HG02623 (cell line): ENCODE results near the gene L3MBTL4.
"Not testable (repeated sequence)": the region's sequence is repeated elsewhere in the genome, so short reads cannot be mapped to it uniquely, and the experiment has no call there.

Experiments used
- ATAC-seq: cut with Tn5 transposase; IDR thresholded peaks from one replicate; pipeline ENCODE4 v1.9.1; 2021; ENCODE audit warnings: moderate library complexity; ENCODE audit not compliant: unreplicated experiment

The L3MBTL4 gene

DNA sequence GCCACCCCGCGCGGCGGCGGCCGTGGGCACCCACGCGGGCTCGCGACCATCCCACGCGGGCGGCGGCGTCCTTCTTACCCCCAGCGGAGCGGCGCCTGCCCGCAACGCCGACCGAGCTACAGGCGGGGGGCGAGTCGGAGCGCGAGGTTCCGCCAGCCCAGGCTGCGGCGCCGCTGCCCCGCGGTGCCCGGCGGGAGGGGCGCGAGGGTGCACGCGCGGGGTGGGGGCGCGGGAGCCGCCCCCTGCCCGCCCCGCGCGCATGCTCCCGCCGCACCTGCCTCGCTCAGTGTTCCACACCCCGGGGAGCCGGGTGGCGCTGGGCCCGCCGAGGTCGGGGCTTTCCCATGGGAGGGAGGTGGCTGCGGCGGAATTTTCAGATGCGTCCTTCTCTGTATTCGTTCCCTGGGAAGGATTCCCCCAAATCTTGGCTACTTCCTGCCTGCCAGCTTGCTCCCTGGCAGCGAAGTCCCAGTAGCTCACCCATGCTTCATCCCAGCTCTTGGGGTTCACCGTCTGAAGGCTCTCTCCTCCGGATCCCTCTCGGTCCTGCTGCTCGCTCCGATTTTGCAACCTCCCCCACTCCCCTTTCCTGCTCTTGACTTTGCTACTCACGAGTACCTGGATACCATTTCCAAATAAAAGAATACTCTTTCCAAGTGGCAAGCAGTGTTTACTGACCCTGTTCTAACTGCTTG lies at the start of gene L3MBTL4:
Gene L3MBTL4, minus strand, starts transcription at position 189 of the 695 bp plus-strand sequence. CDS start 103,286 bp downstream, outside the sequence.
- peak; percentile 63 for ATAC-seq

DNA sequence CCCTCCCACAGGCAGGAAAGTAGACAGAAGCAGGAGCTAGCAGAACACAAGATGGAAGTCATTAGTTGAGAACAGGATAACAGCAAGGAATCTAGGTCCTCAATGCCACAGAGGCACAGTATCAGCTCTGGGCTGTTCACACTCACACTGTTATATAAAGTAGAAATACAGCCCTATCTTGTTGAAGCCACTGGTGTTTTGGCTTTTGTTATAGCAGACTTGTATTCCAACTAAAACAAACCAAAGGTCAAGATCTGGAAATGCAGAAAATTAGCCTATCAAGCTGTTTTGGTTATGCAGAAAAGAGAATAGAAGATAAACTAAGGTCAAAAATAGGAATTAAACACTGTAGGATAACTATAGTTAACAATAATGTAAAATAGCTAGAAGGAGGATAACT lies 37.5 kb upstream of the L3MBTL4 start:
- no peak for ATAC-seq

DNA sequence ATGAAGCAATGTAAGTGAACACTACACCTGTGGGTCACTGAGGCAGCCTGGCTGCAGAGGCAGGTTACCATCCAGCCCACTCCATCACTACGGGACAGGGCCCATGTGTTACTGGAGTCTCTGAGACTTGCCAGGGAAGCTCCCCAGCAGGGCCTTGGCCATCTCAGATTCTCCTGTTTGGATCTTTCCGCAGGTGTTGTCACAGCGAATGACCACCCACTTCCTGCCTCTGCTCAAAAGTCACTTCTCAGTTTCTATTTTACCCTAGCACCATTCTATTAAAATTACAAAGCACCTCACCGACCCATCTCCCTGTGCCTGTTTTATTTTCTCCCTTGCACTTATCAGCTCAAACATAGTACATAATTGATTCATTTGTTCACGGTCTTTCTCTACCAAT lies 34.5 kb upstream of the L3MBTL4 start:
- ATAC-seq: peak; percentile 83

DNA sequence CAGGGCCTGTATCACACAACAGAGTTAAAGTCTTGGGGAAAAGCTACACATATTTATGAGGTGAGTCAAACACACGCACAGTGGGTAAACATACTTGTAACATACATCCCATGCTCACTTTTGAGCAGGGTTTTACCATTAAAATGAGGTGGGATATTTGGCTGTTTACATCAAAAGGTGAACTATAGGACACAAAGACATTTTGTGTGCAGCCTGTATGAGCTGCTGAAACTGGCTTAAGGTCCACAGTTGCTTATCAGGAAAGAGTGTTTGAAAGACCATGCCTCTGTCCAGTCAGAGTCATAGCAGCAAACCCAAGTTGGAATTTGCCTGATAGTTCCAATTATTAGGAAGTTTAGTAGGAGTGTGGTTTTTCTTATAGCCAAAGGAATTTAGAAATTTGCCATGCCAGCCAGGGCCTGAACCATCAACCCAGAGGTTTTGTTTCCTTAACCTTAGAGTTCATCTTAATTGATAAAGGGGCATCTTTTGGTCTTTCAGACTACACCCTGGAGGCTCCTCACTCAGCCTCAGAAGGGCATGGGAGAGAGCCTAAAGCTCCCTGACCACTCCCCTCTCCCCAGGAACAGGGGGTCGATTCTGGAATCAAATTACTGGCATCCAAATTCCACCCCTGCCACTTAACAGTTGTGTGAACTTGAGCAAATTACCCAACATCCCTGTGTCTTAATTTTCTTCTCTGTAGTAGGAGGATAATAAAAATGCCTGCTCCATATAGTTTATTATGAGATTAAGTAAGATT lies 29.9 kb upstream of the L3MBTL4 start:
- ATAC-seq: no peak

- no peak for ATAC-seq
Observed at GRCh38 chr18:6441200-6441599, 26.5 kb upstream of the L3MBTL4 start.

DNA sequence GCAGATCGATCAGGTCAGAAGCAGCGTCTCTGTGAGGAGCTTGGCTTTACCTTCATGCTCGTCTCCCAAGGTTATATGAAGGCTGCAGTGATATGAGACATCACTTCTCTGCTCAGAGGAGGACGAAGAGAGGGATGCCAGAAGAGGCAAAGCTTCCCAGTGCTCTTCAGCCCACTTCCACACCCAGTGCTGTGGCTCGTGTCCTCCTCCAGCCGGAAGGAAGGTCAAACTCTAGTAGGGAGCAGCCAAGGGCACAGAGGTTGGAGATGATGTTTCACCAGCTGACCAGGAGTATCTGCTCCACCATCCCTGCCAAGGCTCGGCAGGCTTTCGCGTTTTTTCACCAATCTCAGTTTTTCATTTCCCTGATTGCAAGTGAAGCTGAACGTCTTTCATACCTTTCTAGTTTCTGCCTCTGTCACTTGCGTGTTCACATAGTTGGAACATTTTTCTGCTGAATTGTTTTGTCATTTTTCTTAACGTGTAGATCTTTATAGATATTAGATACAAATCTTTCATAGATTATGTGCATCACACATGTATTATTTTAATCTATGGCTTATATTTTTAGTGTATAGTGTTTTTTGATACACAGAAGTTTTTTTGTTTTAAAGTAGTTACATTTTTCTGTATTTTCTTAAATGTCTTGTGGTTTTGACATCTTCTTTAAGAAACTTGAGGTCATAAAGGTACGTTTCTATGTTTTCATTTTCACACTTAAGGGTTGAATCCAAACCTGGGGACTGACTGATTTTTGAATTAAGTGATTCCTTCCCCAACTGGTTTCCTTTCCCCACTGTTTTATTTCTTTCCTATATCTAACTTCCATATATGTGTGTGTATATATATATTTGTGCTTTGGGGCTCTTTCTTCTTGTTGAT lies 23.5 kb upstream of the L3MBTL4 start:
- ATAC-seq: no peak

DNA sequence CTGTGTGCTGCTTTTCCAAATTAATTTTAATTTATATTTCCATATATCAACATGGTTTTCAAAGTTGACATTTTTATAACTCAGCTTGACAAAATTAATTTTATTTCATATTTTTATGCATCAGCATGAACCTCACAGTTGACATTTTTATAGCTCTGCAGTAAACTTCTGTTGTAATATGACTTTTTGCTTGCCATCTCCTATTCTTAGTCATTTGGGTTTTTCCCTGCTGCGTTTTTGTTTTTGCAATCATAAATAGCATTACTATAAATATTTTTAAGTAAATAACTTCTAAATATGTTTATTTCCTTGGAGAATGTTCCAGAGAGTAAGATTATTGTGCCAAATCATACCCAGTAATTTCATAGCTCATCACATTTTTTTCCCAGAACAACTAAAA lies 21.0 kb upstream of the L3MBTL4 start:
- no peak for ATAC-seq

- ATAC-seq: no peak
Observed at GRCh38 chr18:6434987-6435709, 20.4 kb upstream of the L3MBTL4 start.

DNA sequence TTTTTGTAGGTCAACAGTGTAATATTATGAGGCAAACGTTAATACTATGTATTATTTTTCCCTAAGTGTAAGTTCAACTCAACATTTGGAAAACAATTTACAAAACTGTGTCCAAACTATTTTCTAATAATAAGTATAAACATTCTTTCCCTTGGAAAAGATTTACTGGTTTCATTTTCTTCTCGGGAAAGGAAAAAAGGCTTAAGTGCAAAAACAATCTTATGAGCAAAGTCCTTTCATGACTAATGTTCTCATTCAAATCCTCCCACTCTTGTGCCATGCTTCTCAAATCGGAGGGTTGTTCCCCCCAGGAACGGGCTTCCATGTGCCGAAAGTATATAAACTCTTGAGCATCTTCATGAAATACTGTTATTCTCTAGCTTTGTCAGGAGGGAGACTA lies 19.8 kb upstream of the L3MBTL4 start:
- no peak for ATAC-seq

- no peak for ATAC-seq
Observed at GRCh38 chr18:6431659-6432318, 17.1 kb upstream of the L3MBTL4 start.

GRCh38 chr18:6428851-6429395 lies 14.2 kb upstream of the L3MBTL4 start:
- ATAC-seq: no peak

GRCh38 chr18:6427286-6427685 lies 12.6 kb upstream of the L3MBTL4 start:
- ATAC-seq: no peak

- no peak for ATAC-seq
Observed at GRCh38 chr18:6423289-6423688, 8.6 kb upstream of the L3MBTL4 start.

- ATAC-seq: peak; percentile 76
Observed at GRCh38 chr18:6414118-6414722, 491 bp downstream of the L3MBTL4 start.

DNA sequence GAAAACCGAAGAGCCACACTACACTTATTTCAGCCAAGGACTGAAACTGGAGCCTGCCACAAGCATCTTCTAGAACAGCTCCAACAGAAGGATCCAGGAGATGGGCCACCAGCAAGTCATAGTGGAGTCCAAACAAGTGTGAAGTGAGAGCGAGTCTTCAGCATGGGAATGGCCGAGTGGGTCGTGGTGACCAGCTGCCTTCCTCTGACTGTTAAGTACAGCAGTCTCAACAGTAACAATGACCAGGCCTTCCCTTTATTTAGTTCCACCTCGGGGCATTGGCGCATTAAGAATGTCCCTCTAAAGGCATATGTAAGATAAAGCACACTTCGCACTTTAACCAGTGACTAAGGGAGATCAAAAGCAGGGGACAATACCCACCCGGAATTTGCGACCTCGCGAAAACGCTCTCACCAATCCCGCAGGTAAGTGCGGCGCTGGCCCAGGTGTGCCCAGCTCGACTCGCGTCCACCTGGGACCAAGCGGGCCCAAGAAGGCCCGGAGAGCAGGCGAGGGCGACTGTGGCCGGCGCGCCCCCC lies 1.1 kb downstream of the L3MBTL4 start:
- ATAC-seq: no peak

GRCh38 chr18:6412933-6413472 lies 1.7 kb downstream of the L3MBTL4 start:
- no peak for ATAC-seq

DNA sequence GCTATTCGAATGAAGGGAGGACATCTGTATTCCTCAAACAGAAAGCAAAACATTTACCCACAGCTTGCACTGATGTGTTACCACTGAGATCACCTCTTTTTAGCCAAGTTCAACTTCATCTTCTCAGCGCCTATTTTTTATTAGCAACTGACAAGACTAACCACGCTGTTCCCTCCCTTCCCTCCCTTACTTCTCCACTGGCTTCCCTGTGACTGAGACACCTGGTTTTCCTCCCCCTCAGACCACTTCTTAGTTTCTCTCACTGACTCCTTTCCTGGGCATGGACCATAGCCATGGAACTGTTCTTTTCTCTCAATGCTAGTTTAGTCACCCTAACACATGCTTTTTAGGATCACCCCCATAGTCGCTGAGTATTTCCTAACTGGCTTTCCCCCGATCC lies 3.3 kb downstream of the L3MBTL4 start:
- no peak for ATAC-seq

DNA sequence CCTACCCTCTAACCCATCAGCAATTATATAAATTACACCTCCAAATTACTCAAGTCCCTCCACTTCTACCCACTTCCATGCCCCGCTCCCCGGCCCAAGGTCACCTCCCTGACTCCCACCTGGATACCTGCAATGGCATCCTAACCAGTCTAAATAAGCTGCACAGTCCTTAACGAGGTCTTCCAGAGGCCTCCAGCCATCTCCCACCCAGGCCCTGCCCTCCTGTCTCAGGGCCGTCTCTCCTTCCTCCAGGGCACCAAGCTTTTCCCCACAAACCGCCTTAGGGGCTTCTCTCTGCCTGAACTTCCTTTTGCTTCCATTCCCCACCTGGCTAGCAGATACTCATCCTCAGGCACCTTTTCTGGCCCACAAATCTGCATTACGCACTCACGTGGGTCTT lies 4.8 kb downstream of the L3MBTL4 start:
- ATAC-seq: no peak

DNA sequence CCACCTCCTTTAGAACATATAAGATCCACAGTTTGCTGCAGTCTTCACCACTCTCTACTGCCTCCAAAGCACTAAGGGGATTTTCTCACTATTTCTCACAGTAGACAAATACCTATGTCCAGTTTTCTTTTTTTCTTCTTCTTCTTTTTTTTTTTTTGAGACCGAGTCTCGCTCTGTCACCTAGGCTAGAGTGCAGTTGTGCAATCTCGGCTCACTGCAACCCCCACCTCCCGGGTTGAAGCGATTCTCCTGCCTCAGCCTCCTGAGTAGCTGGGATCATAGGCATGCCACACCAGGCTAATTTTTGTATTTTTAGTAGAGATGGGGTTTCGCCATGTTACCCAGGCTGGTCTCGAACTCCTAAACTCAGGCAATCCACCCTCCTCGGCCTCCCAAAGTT lies 6.2 kb downstream of the L3MBTL4 start:
- ATAC-seq: not testable (repeated sequence)
